H1 (cell line): Measurements from ENCODE around the gene ACRBP. TPM values are rescaled to one million over a fixed set of nuclear protein-coding genes. Genes with fewer than 3 reads are reported as not detected.
A peak's percentile ranks its signal among the peaks of the same experiment; 100 is the strongest.

Experiments
- CTCF ChIA-PET: fragments of 300-600 bp; sonication (Branson Sonifier 250); formaldehyde crosslinking; loops from one replicate; lab custom pipeline; 2021; ENCODE audit not compliant: partially characterized antibody; lab: Charles Lee
- POLR2A ChIA-PET: fragments of 300-600 bp; sonication (Branson Sonifier 250); formaldehyde crosslinking; loops from one replicate; lab custom pipeline; 2021; ENCODE audit warnings: inconsistent platforms; ENCODE audit not compliant: partially characterized antibody; lab: Charles Lee
- DNase-seq, 2 experiments: peaks; one replicate each; pipeline versions ENCODE4 v3.0.0 to v3.0.0-alpha.2; 2010 to 2022; ENCODE audit warnings: low spot score in 2 of 2, low read depth in 1 of 2, mixed read lengths in 1 of 2
- FAIRE-seq: peaks from 2 replicates; lab custom pipeline; 2011; peaks lifted over from hg19 to GRCh38; lab: Jason Lieb, UNC
- H2AFZ ChIP-seq: 2 replicates; pipeline ENCODE4 v1.8.1; 2012; ENCODE audit warnings: low read length, inconsistent platforms
- H2AK5ac ChIP-seq: 2 replicates; pipeline ENCODE4 v1.6.1; 2013; ENCODE audit warnings: low read depth, low read length
- H2BK120ac ChIP-seq: replicated peaks from 2 replicates; pipeline ENCODE3; 2013; ENCODE audit warnings: low read depth, low read length, inconsistent platforms
- H2BK12ac ChIP-seq: 2 replicates; pipeline ENCODE4 v1.6.1; 2013; ENCODE audit warnings: low read depth, low read length
- H2BK15ac ChIP-seq: 2 replicates; pipeline ENCODE4 v1.6.1; 2013; ENCODE audit warnings: low read length
- H2BK20ac ChIP-seq: 2 replicates; pipeline ENCODE4 v1.6.1; 2013; ENCODE audit warnings: low read length
- H2BK5ac ChIP-seq: 2 replicates; pipeline ENCODE4 v1.6.1; 2013; ENCODE audit warnings: low read depth, low read length
- H3K14ac ChIP-seq: 2 replicates; pipeline ENCODE4 v1.6.1; 2013; ENCODE audit warnings: inconsistent platforms; ENCODE audit not compliant: insufficient read length
- H3K18ac ChIP-seq: 2 replicates; pipeline ENCODE4 v1.6.1; 2013; ENCODE audit warnings: low read length; ENCODE audit errors: extremely low read depth
- H3K23ac ChIP-seq: 2 replicates; pipeline ENCODE4 v1.6.1; 2013; ENCODE audit warnings: inconsistent platforms; ENCODE audit not compliant: insufficient read length
- H3K23me2 ChIP-seq: 2 replicates; pipeline ENCODE4 v1.6.1; 2013; ENCODE audit warnings: low read depth, low read length
- H3K27ac ChIP-seq: 2 replicates; pipeline ENCODE4 v1.6.1; 2011; ENCODE audit warnings: low read depth, low read length, inconsistent platforms
- H3K27me3 ChIP-seq, 4 experiments: replicated peaks in 1 of 4; 1 replicate in 1 of 4; 2 replicates in 3 of 4; pipeline versions ENCODE4 v1.6.1 to v1.8.1; 2011 to 2013; ENCODE audit warnings: low read length in 3 of 4, mild to moderate bottlenecking in 3 of 4, inconsistent platforms in 2 of 4, mixed read lengths in 2 of 4, moderate library complexity in 1 of 4; ENCODE audit not compliant: control insufficient read depth in 3 of 4, insufficient read depth in 3 of 4; ENCODE audit errors: extremely low read depth in 1 of 4
- H3K36me3 ChIP-seq, 4 experiments: 2 replicates each; pipeline versions ENCODE4 v1.6.1 to v1.8.1; 2011 to 2013; ENCODE audit warnings: mild to moderate bottlenecking in 4 of 4, low read length in 3 of 4, moderate library complexity in 2 of 4, control low read depth in 1 of 4, inconsistent platforms in 1 of 4; ENCODE audit not compliant: insufficient read depth in 4 of 4, control insufficient read depth in 2 of 4
- H3K4ac ChIP-seq: replicated peaks from 2 replicates; pipeline ENCODE3; 2013; ENCODE audit warnings: low read length, low read depth, mixed read lengths, inconsistent platforms; ENCODE audit not compliant: insufficient read length
- H3K4me1 ChIP-seq, 4 experiments: replicated peaks in 1 of 4; 1 replicate in 1 of 4; 2 replicates in 3 of 4; pipeline versions ENCODE4 v1.6.1 to v1.8.1; 2011 to 2013; ENCODE audit warnings: low read length in 3 of 4, inconsistent platforms in 2 of 4, mixed read lengths in 1 of 4; ENCODE audit not compliant: insufficient read depth in 4 of 4, control insufficient read depth in 3 of 4
- H3K4me2 ChIP-seq, 2 experiments: 2 replicates each; pipeline versions ENCODE4 v1.6.1 to v1.8.1; 2011 to 2013; ENCODE audit warnings: low read depth in 2 of 2, low read length in 2 of 2, control low read depth in 1 of 2, inconsistent platforms in 1 of 2, mild to moderate bottlenecking in 1 of 2; ENCODE audit not compliant: insufficient read depth in 1 of 2
- H3K4me3 ChIP-seq, 4 experiments: fragments of 200-600, 300-600 bp in 1 of 4; sonication (generic), shearing (Covaris generic), sonication (Bioruptor Twin) in 1 of 4; 2 replicates each; pipeline versions ENCODE4 v1.5.1 to v1.8.1; 2011 to 2016; ENCODE audit warnings: low read length in 4 of 4, low read depth in 3 of 4, control low read depth in 2 of 4, inconsistent platforms in 2 of 4, mild to moderate bottlenecking in 2 of 4, mixed read lengths in 1 of 4, moderate library complexity in 1 of 4; ENCODE audit not compliant: insufficient read depth in 2 of 4; ENCODE audit errors: extremely low read depth in 1 of 4
- H3K56ac ChIP-seq: replicated peaks from 2 replicates; pipeline ENCODE3; 2013; ENCODE audit warnings: low read depth, mild to moderate bottlenecking, mixed read lengths, low read length, inconsistent platforms; ENCODE audit not compliant: insufficient read length
- H3K79me1 ChIP-seq: 2 replicates; pipeline ENCODE4 v1.6.1; 2013; ENCODE audit warnings: low read depth, low read length, control low read depth
- H3K79me2 ChIP-seq, 2 experiments: 2 replicates each; pipeline versions ENCODE4 v1.6.1 to v1.8.1; 2012 to 2013; ENCODE audit warnings: low read length in 2 of 2, mild to moderate bottlenecking in 2 of 2, inconsistent platforms in 1 of 2; ENCODE audit not compliant: insufficient read depth in 2 of 2, control insufficient read depth in 1 of 2
- H3K9ac ChIP-seq, 4 experiments: replicated peaks in 1 of 4; 1 replicate in 1 of 4; 2 replicates in 3 of 4; pipeline versions ENCODE4 v1.6.1 to v1.8.1; 2011 to 2013; ENCODE audit warnings: low read depth in 3 of 4, low read length in 3 of 4, control low read depth in 2 of 4, mild to moderate bottlenecking in 2 of 4, moderate library complexity in 2 of 4, inconsistent platforms in 1 of 4; ENCODE audit errors: extremely low read depth in 1 of 4
- H3K9me3 ChIP-seq, 2 experiments: 2 replicates each; pipeline versions ENCODE4 v1.6.1 to v1.8.1; 2012 to 2013; ENCODE audit warnings: mild to moderate bottlenecking in 2 of 2, moderate library complexity in 2 of 2, control low read depth in 1 of 2, inconsistent platforms in 1 of 2, low read depth in 1 of 2, low read length in 1 of 2, mixed read lengths in 1 of 2; ENCODE audit not compliant: insufficient read depth in 2 of 2
- H4K20me1 ChIP-seq, 2 experiments: replicated peaks in 1 of 2; 2 replicates each; pipeline versions ENCODE3 to v1.8.1; 2011 to 2013; ENCODE audit warnings: inconsistent platforms in 2 of 2, low read length in 2 of 2, mild to moderate bottlenecking in 1 of 2; ENCODE audit not compliant: insufficient read depth in 2 of 2, control insufficient read depth in 1 of 2
- H4K5ac ChIP-seq: 2 replicates; pipeline ENCODE4 v1.6.1; 2013; ENCODE audit warnings: low read length, low read depth, mixed read lengths, inconsistent platforms; ENCODE audit not compliant: insufficient read length
- H4K8ac ChIP-seq: 2 replicates; pipeline ENCODE4 v1.8.0; 2013; ENCODE audit warnings: mild to moderate bottlenecking, moderate library complexity, low read length, inconsistent platforms; ENCODE audit not compliant: insufficient read depth; ENCODE audit errors: extremely low read depth
- H4K91ac ChIP-seq: replicated peaks from 2 replicates; pipeline ENCODE3; 2013; ENCODE audit warnings: low read length, mixed read lengths, inconsistent platforms; ENCODE audit not compliant: insufficient read length
- CBX8 ChIP-seq: fragments of 300-800, 300-1000 bp; sonication (generic); IDR thresholded peaks from 2 replicates; pipeline ENCODE4 v1.7.1; 2016; ENCODE audit warnings: low read depth, low read length, borderline replicate concordance
- CTBP2 ChIP-seq: IDR thresholded peaks from 2 replicates; pipeline ENCODE4 v1.7.0; 2011; ENCODE audit warnings: borderline replicate concordance, mild to moderate bottlenecking, moderate library complexity, mixed read lengths, low read length; ENCODE audit not compliant: insufficient read depth, insufficient read length
- EZH2 ChIP-seq: fragments of 200-600 bp; sonication (generic); IDR thresholded peaks from 2 replicates; pipeline ENCODE4 v1.7.1; 2012; ENCODE audit warnings: low read depth, mild to moderate bottlenecking, moderate library complexity, low read length, inconsistent platforms; ENCODE audit not compliant: severe bottlenecking
- KDM4A ChIP-seq: IDR thresholded peaks from one replicate; pipeline ENCODE4 v1.7.1; 2012; ENCODE audit warnings: low read depth, mild to moderate bottlenecking, moderate library complexity, low read length, inconsistent platforms; ENCODE audit not compliant: severe bottlenecking
- POLR2A ChIP-seq, 2 experiments: IDR thresholded peaks; 1 replicate in 1 of 2; 2 replicates in 1 of 2; pipeline ENCODE4 v1.6.1; 2011; ENCODE audit warnings: low read depth in 2 of 2, low read length in 2 of 2, mild to moderate bottlenecking in 2 of 2; ENCODE audit errors: control extremely low read depth in 1 of 2
- RAD21 ChIP-seq, 2 experiments: IDR thresholded peaks in 1 of 2; conservative IDR thresholded peaks in 1 of 2; 2 replicates each; pipeline ENCODE4 v1.6.1; 2011; ENCODE audit warnings: low read depth in 2 of 2, low read length in 2 of 2, improper control_type of control experiment in 1 of 2, inconsistent platforms in 1 of 2, mild to moderate bottlenecking in 1 of 2, moderate library complexity in 1 of 2
- RFX5 ChIP-seq: IDR thresholded peaks from 2 replicates; pipeline ENCODE4 v1.6.1; 2011; ENCODE audit warnings: low read depth, low read length, improper control_type of control experiment, borderline replicate concordance
- RNF2 ChIP-seq: fragments of 200-900, 300-1000 bp; sonication (generic); IDR thresholded peaks from 2 replicates; pipeline ENCODE4 v1.7.1; 2016; ENCODE audit warnings: borderline replicate concordance, low read depth, mild to moderate bottlenecking, antibody characterized with exemption, low read length; ENCODE audit not compliant: poor library complexity, severe bottlenecking; ENCODE audit errors: missing control alignments
- SIRT6 ChIP-seq: IDR thresholded peaks from one replicate; pipeline ENCODE4 v1.7.1; 2012; ENCODE audit warnings: low read length, inconsistent platforms
- WGBS, 2 experiments: shearing (Covaris generic) in 1 of 2; methylation state at CpG; one replicate each; pipeline versions ENCODE4 v1.1.6 to v1.1.7; 2013 to 2015; ENCODE audit warnings: low lambda C conversion rate in 2 of 2, mixed read lengths in 2 of 2, inconsistent platforms in 1 of 2, low coverage in 1 of 2, missing lambda C conversion rate in 1 of 2; ENCODE audit not compliant: insufficient replicate concordance in 2 of 2, insufficient coverage in 1 of 2, insufficient read length in 1 of 2; ENCODE audit errors: extremely low coverage in 1 of 2, missing lambda C conversion rate in 1 of 2; 5-methylcytosine and 5-hydroxymethylcytosine counted together
- polyA plus RNA-seq, 7 experiments: library from polyadenylated mRNA; depleted of rRNA in 3 of 7; stranded (reverse) in 5 of 7; unstranded in 2 of 7; fragments of >200 nt in 5 of 7; fragments of 200-250 nt in 2 of 7; gene quantifications; 1 replicate in 5 of 7; 2 replicates in 1 of 7; 4 replicates in 1 of 7; pipeline versions ENCODE4 v1.2.1 to v1.2.3, GENCODE V29; 2011 to 2013; ENCODE audit warnings: missing spikeins in 2 of 7, mixed read lengths in 2 of 7
- total RNA-seq: library from RNA; stranded (reverse); fragmentation: NEBNext Ultra II Directional; extraction: Animal tissue kit (Norgen Biotek cat#: 25700); gene quantifications from 2 replicates; pipeline ENCODE4 v1.2.1, GENCODE V29; 2021

ACRBP gene
- total and polyA plus RNA-seq, 2 of the 8 experiments (the other 6 are each of a cell fraction or from before 2014, with no cell fraction given): 0.80 to 5.2 TPM

DNA sequence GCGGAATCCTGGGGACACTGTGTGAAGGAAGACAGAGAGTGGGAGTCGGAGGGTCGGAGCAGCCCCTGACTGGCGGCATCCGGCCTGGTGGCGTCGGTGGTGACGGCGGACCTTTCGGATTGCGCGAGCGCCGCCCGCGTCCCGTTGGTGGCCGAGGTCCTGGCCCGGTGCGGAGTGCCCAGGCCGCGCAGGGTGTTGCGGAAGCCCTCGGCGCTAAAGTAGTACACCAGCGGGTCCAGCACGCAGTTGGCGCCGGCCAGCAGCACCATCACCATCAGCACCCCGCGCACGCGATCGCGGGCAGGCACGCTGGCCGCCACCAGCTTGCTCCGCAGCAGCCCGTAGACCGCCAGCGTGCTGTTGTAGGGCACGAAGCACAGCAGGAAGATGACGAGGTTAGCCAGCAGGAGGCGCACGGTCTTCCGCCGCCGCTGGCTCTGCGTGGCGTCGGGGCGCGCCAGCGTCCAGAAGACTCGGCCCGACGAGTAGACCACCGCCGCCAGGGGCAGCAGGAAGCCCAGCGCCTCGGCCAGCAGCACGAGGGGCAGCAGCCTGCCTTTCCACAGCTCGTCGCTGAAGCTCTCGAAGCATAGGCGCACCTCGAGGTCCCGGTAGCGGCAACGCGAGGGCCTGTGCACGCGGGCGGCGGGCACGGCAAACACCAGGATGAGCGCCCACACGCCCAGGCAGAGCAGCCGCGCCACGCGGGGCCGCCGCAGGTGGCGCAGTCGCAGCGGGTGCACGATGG, 26.9 kb downstream of the ACRBP start:
- H2BK20ac ChIP-seq: 0 out of 2 replicates have a peak overlapping the region, but pooled peaks have one; percentile 27
- H3K56ac ChIP-seq: no peak overlapping the region
- no peak overlapping the region for H2BK15ac ChIP-seq
- H4K91ac ChIP-seq: peak overlapping the region; percentile 94
- no peak overlapping the region for H2BK120ac ChIP-seq
- no peaks in the 10 kb centered on the region for H3K36me3 ChIP-seq
- no peak overlapping the region for H3K27ac ChIP-seq
- H3K4me2 ChIP-seq: peak overlapping the region; percentile 56 to 72
- H4K5ac ChIP-seq: peak overlapping the region; percentile 61
- peaks cover 3 to 7% (median 6%) of the 10 kb centered on the region in 4 experiments; a peak in 6 of 7 replicates for H3K4me1 ChIP-seq
- H3K9ac ChIP-seq: peak overlapping the region in 3 of 4 experiments; percentile 17 to 71 (median 71); a peak in 4 of 7 replicates
- no peaks in the 10 kb centered on the region for H3K79me2 ChIP-seq
- POLR2A ChIA-PET: interaction anchor here (0.5 to 4.2 kb wide), 17 partner anchors 12 to 133 kb away, joined by 3 to 18 read pairs (median 3); partner anchors contain the start of genes ACRBP, GAPDH and ZNF384
- H3K4me3 ChIP-seq: peak overlapping the region; percentile 11 to 52 (median 16); a peak in 6 of 8 replicates
- CTCF ChIA-PET: interaction anchor here (0.6 to 8.7 kb wide), 43 partner anchors 8 to 249 kb away, joined by 3 to 146 read pairs (median 5); partner anchors contain the start of genes ACRBP, COPS7A, GNB3 and GPR162
- peak overlapping the region; percentile 97 for H4K8ac ChIP-seq
- 25% methylated on average over 81 of the region's 88 CpGs; no CpG with 5 or more reads in 1 of the 2 experiments for WGBS, 2 experiments
- peak overlapping the region; percentile 32; the same call in 1 of the 2 replicates for H2BK12ac ChIP-seq
- no peak overlapping the region for H2AK5ac ChIP-seq
- FAIRE-seq: no peak
- DNase-seq: peak; percentile 80 to 91
- no peak overlapping the region for H3K23ac ChIP-seq
- H4K20me1 ChIP-seq: no peaks in the 10 kb centered on the region
- H3K79me1 ChIP-seq: no peaks in the 10 kb centered on the region
- H3K27me3 ChIP-seq: peaks cover 4 to 27% (median 21%) of the 10 kb centered on the region in 4 experiments; a peak in 6 of 7 replicates
- peak overlapping the region; percentile 79 for H3K18ac ChIP-seq
- H3K14ac ChIP-seq: no peak overlapping the region
- H3K4ac ChIP-seq: peak overlapping the region; percentile 94
- H2BK5ac ChIP-seq: peak overlapping the region; percentile 69; the same call in 1 of the 2 replicates
- no peaks in the 10 kb centered on the region; a peak in 1 of 4 replicates for H3K9me3 ChIP-seq
- H2AFZ ChIP-seq: peak overlapping the region; percentile 55; the same call in 1 of the 2 replicates
- H3K23me2 ChIP-seq: peaks cover 2% of the 10 kb centered on the region; the same call in 1 of the 2 replicates
- TF ChIP-seq POLR2A (IDR thresholded peaks at IDR 0.05; ENCODE audit: control extremely low read depth in 1 of 2, low read depth in 2 of 2, low read length in 2 of 2) (peak in 1 of 2 experiments; percentile 68; a peak in 1 of 3 replicates), RAD21 (IDR thresholded peaks at IDR 0.05 in 1 of 2, conservative IDR thresholded peaks at IDR 0.05 in 1 of 2; ENCODE audit: low read depth in 2 of 2, low read length in 2 of 2) (peak; percentile 53 to 67; a peak in 3 of 4 replicates), RFX5 (no peak), EZH2 (no peak), RNF2 (no peak), CTBP2 (peak; percentile 89), SIRT6 (no peak), CBX8 (no peak), KDM4A (peak; percentile 82)
